MM.1S (cell line): ENCODE measurements around the gene SLC5A5.

ENCODE experiments used
- EZH2 ChIP-seq: fragments of 300-600 bp; sonication (generic); optimal IDR thresholded peaks from 2 replicates; pipeline ENCODE3; 2017; ENCODE audit warnings: low read depth, mild to moderate bottlenecking, antibody characterized with exemption, low read length, mixed read lengths
- EZH2phosphoT487 ChIP-seq: fragments of 300-600 bp; sonication (generic); IDR thresholded peaks from 2 replicates; pipeline ENCODE4 v1.6.1; 2018; ENCODE audit warnings: antibody characterized with exemption, low read length
- TF ChIP-seq, protein P1 (sequence below): fragments of 300-600 bp; sonication (generic); IDR thresholded peaks from 2 replicates; pipeline ENCODE4 v1.5.1; 2016; ENCODE audit warnings: antibody characterized with exemption, low read length, mixed read lengths

DNA sequence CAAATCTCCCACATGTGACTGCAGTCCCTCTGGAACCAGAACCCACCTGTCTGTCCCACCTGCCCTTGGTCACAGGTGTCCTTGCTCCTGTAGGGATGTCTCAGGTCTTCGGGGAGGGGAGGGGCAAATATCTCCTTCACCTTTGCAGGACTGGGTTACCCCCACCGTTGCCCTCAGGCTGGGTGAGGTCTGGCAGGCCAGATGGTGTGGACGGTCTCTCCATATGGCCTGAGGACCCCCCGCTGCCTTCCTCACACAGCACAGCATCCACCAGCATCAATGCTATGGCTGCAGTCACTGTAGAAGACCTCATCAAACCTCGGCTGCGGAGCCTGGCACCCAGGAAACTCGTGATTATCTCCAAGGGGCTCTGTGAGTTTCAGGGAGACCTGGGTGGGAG lies 10.0 kb downstream of the SLC5A5 start:
- TF ChIP-seq, protein P1, sequence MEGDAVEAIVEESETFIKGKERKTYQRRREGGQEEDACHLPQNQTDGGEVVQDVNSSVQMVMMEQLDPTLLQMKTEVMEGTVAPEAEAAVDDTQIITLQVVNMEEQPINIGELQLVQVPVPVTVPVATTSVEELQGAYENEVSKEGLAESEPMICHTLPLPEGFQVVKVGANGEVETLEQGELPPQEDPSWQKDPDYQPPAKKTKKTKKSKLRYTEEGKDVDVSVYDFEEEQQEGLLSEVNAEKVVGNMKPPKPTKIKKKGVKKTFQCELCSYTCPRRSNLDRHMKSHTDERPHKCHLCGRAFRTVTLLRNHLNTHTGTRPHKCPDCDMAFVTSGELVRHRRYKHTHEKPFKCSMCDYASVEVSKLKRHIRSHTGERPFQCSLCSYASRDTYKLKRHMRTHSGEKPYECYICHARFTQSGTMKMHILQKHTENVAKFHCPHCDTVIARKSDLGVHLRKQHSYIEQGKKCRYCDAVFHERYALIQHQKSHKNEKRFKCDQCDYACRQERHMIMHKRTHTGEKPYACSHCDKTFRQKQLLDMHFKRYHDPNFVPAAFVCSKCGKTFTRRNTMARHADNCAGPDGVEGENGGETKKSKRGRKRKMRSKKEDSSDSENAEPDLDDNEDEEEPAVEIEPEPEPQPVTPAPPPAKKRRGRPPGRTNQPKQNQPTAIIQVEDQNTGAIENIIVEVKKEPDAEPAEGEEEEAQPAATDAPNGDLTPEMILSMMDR: no peak
- TF ChIP-seq EZH2phosphoT487 (no peak), EZH2 (no peak)
